Parathyroid adenoma (tissue), 2 donors: ENCODE results near the gene NR4A2.

Experiments used
- H2AFZ ChIP-seq: fragments of 300-600 bp; sonication (generic); one replicate; pipeline ENCODE4 v1.7.0; 2017; ENCODE audit warnings: antibody characterized with exemption, mild to moderate bottlenecking
- H3K27ac ChIP-seq: fragments of 300-600 bp; sonication (generic); one replicate; pipeline ENCODE4 v1.7.0; 2017
- H3K27me3 ChIP-seq: fragments of 300-600 bp; sonication (generic); one replicate; pipeline ENCODE4 v1.7.0; 2017; ENCODE audit warnings: low read length; ENCODE audit not compliant: control insufficient read depth, insufficient read depth
- H3K36me3 ChIP-seq: fragments of 300-600 bp; sonication (generic); one replicate; pipeline ENCODE4 v1.7.0; 2017; ENCODE audit warnings: low read length; ENCODE audit not compliant: control insufficient read depth, insufficient read depth
- H3K4me1 ChIP-seq: fragments of 300-600 bp; sonication (generic); one replicate; pipeline ENCODE4 v1.7.0; 2017; ENCODE audit warnings: control low read depth
- H3K4me2 ChIP-seq: fragments of 300-600 bp; sonication (generic); one replicate; pipeline ENCODE4 v1.7.0; 2017; ENCODE audit warnings: low read length
- H3K4me3 ChIP-seq: fragments of 300-600 bp; sonication (generic); one replicate; pipeline ENCODE4 v1.7.0; 2017; ENCODE audit warnings: low read depth, low read length
- H3K79me2 ChIP-seq: fragments of 300-600 bp; sonication (generic); one replicate; pipeline ENCODE4 v1.7.0; 2017; ENCODE audit warnings: control low read depth
- H3K9ac ChIP-seq: fragments of 300-600 bp; sonication (generic); one replicate; pipeline ENCODE4 v1.7.0; 2017; ENCODE audit warnings: mild to moderate bottlenecking
- H3K9me3 ChIP-seq: fragments of 300-600 bp; sonication (generic); one replicate; pipeline ENCODE4 v1.7.0; 2017; ENCODE audit warnings: low read length; ENCODE audit not compliant: control insufficient read depth
- TF ChIP-seq, protein P1 (sequence below): fragments of 300-600 bp; sonication (generic); IDR thresholded peaks from one replicate; pipeline ENCODE4 v1.7.0; 2017; ENCODE audit warnings: antibody characterized with exemption, mild to moderate bottlenecking
- donor health status: primary hyperparathyroidism.

Gene NR4A2

DNA sequence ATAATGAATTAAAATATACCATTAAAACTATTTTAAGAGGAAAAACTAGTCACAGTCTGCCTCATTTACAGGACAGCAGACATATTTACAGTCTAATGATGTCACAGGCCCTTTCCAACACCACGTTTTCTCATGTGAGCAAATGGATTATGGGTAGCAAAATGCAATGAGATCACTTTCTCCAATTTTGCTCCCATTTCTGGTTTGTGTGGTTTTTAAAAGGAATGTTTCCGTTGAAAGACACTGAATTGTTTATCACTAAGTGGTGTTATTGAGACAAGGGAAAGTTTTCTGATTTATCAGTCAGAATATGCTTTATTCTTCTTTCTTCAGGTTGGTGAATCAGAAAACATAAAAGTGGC lies 11.4 kb upstream of the NR4A2 start:
- no peak overlapping the region for H3K4me3 ChIP-seq
- H2AFZ ChIP-seq = peak overlapping the region; percentile 71
- no peaks in the 10 kb centered on the region for H3K79me2 ChIP-seq
- peaks cover 4% of the 10 kb centered on the region for H3K4me1 ChIP-seq
- no peak overlapping the region for H3K9ac ChIP-seq
- no peak overlapping the region for H3K27ac ChIP-seq
- H3K27me3 ChIP-seq = no peaks in the 10 kb centered on the region
- H3K9me3 ChIP-seq = no peaks in the 10 kb centered on the region
- no peak overlapping the region for H3K4me2 ChIP-seq
- TF ChIP-seq, protein P1, sequence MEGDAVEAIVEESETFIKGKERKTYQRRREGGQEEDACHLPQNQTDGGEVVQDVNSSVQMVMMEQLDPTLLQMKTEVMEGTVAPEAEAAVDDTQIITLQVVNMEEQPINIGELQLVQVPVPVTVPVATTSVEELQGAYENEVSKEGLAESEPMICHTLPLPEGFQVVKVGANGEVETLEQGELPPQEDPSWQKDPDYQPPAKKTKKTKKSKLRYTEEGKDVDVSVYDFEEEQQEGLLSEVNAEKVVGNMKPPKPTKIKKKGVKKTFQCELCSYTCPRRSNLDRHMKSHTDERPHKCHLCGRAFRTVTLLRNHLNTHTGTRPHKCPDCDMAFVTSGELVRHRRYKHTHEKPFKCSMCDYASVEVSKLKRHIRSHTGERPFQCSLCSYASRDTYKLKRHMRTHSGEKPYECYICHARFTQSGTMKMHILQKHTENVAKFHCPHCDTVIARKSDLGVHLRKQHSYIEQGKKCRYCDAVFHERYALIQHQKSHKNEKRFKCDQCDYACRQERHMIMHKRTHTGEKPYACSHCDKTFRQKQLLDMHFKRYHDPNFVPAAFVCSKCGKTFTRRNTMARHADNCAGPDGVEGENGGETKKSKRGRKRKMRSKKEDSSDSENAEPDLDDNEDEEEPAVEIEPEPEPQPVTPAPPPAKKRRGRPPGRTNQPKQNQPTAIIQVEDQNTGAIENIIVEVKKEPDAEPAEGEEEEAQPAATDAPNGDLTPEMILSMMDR = no peak
- no peaks in the 10 kb centered on the region for H3K36me3 ChIP-seq

DNA sequence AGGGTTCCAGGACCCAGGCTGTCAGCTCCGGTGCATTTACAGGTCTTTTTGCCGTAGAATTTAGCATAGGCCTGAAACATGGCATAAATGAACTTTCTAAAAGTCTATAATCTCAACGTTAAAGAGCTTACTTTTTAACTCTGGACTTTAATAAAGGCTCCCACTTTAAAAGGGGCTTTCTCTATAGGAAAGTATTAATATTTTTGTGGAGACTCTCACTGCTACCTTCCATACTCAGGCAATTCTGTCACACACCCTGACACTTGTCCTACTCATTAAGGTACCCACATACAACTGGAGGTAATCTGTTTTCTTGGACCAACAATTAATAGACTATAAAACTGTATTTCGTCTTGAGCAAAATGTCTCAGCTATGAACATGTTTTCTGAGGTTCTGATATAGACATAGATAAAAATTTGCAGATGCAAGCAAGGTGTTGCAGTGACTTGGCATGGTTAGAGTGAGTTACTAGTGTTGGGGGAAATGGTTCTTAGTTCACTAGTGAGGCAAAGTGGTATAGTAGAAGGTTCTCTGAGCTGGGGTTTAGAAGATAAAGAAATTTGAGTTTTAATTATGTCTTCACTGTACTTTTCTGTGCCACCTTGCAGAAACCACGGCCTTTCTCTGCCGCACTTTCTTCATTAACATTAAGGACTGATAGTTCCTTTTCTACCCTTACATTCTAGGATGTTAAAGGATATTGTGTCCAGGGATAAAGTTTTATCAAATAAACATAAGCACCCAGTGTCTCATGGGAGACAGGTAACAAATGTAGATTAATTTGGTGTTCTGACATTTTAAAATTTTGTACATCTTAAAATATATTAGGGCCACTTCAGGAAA lies 10.8 kb upstream of the NR4A2 start:
- Histone ChIP-seq H3K4me3 (peak overlapping the region; percentile 78), H3K36me3 (no peaks in the 10 kb centered on the region), H3K27me3 (no peaks in the 10 kb centered on the region), H3K27ac (peak overlapping the region; percentile 84), H2AFZ (peak overlapping the region; percentile 71), H3K4me2 (peak overlapping the region; percentile 78), H3K9ac (no peak overlapping the region), H3K4me1 (peaks cover 4% of the 10 kb centered on the region), H3K79me2 (no peaks in the 10 kb centered on the region), H3K9me3 (no peaks in the 10 kb centered on the region)
- TF ChIP-seq, protein P1 = no peak

DNA sequence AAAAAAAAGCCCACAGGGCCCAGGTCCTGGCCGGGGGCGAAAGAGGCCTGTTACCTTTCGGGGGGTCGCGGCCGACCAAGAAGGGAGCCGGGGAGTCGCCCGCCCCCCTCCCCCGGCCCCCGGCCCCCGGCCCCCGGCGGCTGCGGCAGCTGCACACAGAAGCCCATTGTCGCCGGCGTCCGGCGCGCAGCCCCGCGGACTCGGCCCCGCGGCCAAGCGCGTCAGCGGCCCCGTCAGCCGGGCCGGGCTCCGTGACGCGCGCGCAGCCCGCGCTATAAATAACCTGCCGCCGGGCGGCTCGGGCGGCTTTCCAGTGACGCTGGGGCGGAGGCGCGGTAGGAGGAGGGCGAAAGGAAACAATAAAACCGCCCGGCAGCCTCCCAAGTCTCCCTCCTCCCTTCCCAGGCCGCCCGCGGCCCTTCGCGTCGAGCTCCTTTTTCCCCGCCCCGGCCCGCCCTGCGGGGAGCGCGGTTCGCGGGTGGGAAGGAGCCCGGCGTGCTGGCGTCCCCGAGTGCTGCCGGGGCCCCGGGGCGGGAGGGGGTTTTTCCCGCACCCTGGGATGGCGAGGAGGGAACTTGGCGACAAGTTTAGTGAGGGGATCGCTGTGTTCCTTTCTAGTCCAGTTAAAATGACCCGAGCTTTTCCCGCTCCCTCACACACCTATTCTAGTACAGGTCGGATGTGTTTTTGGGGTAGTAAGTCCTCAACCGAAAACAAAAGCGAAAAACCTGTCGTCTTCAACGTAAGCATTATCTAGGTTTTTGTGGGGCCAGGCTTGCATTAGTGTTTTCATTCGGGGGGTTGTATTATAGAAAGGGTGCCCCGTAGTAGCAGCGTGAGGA lies 10.0 kb upstream of the NR4A2 start:
- Histone ChIP-seq H3K4me3 (peak overlapping the region; percentile 99), H3K79me2 (no peaks in the 10 kb centered on the region), H3K27me3 (no peaks in the 10 kb centered on the region), H2AFZ (peak overlapping the region; percentile 97), H3K9me3 (no peaks in the 10 kb centered on the region), H3K4me2 (peak overlapping the region; percentile 90), H3K9ac (peak overlapping the region; percentile 99), H3K27ac (peak overlapping the region; percentile 99), H3K4me1 (peaks cover 4% of the 10 kb centered on the region), H3K36me3 (no peaks in the 10 kb centered on the region)
- TF ChIP-seq, protein P1 = no peak

DNA sequence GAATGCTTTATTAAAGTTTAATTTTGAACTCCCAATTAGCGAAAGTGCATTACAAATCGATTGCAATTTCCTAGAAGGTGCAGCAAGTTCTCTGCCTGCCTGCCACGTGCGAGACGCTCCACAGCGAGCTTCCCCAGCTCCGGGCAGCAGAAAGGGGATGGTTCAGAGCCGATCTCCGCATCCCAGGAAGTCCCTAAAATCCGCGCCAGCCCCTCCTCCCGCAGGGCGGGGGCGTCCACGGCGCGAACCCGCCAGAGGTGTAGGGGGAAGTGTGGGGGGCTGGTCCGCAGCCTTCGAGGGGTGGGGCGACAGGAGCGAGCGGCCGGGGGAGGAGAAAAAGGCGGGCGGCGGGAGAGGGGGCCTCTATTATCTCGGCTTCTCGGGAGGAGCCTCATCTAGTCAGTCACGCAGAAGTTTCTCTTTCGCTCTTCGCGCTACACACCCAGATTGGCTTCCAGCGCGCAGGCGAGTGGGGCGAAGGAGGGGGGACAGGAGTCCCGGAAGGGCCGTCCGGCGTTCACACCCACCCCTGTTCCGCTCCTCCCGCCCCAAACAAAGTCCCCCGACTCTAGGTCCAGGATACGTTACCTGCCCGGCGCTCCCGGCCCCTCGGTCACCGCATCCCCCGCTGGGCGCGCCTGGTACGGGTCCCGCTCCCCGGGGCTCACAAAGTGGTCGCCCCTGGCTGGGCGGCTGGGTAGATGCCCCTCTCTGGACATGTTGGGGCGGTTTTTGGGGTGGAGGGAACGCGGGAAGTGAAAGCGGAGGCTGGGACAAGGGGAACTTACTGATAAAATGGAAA lies 9.1 kb upstream of the NR4A2 start:
- Histone ChIP-seq H3K27me3 (no peaks in the 10 kb centered on the region), H3K79me2 (no peaks in the 10 kb centered on the region), H3K4me1 (peaks cover 4% of the 10 kb centered on the region), H3K4me2 (peak overlapping the region; percentile 90), H2AFZ (peak overlapping the region; percentile 97), H3K9ac (peak overlapping the region; percentile 99), H3K27ac (peak overlapping the region; percentile 99), H3K36me3 (no peaks in the 10 kb centered on the region), H3K4me3 (peak overlapping the region; percentile 99), H3K9me3 (no peaks in the 10 kb centered on the region)
- TF ChIP-seq, protein P1 = no peak
